ENCODE results near the gene CCL7. TPM values are rescaled to one million over a fixed set of nuclear protein-coding genes. Genes with fewer than 3 reads are reported as not detected.
"Not testable (repeated sequence)": the region's sequence is repeated elsewhere in the genome, so short reads cannot be mapped to it uniquely, and the experiment has no call there.

The CCL7 gene
- total RNA-seq (2012; rRNA removed): 1.1 and 1.3 TPM in 2 replicates

DNA sequence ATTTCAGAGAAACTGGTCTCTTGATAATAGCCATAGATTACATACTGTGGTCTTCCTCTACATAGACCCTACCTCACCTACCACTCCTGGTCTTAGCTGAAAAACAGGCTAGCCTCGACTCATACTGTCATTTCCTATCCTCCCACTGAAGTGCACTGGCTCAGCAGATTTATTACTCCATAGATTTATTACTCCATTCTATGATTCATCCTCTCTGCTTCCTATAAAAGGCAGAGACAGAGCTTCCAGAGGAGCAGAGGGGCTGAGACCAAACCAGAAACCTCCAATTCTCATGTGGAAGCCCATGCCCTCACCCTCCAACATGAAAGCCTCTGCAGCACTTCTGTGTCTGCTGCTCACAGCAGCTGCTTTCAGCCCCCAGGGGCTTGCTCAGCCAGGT is at the start of gene CCL7:
CCL7 (plus strand) TSS at position 253 of the 400 bp plus-strand sequence; CDS start at position 323, 70 bp downstream.
- H3K9me3 ChIP-seq (replicated peaks; ENCODE audit: low read length): no peaks in the 10 kb centered on the region
- no peak within 1 kb of the TSS for H3K4me2 ChIP-seq (ENCODE audit: low read length)
- H3K27me3 ChIP-seq (ENCODE audit: control insufficient read depth, insufficient read depth, low read length): no peaks in the 10 kb centered on the region
- H3K36me3 ChIP-seq (ENCODE audit: insufficient read depth, low read length): no peaks in the 10 kb centered on the region
- no peak within 1 kb of the TSS for H3K4me3 ChIP-seq (ENCODE audit: low read length)
- H3K9ac ChIP-seq (ENCODE audit: low read depth, low read length): no peak within 1 kb of the TSS
- no peaks in the 10 kb centered on the region for H3K4me1 ChIP-seq (ENCODE audit: control insufficient read depth, insufficient read depth, low read length)

DNA sequence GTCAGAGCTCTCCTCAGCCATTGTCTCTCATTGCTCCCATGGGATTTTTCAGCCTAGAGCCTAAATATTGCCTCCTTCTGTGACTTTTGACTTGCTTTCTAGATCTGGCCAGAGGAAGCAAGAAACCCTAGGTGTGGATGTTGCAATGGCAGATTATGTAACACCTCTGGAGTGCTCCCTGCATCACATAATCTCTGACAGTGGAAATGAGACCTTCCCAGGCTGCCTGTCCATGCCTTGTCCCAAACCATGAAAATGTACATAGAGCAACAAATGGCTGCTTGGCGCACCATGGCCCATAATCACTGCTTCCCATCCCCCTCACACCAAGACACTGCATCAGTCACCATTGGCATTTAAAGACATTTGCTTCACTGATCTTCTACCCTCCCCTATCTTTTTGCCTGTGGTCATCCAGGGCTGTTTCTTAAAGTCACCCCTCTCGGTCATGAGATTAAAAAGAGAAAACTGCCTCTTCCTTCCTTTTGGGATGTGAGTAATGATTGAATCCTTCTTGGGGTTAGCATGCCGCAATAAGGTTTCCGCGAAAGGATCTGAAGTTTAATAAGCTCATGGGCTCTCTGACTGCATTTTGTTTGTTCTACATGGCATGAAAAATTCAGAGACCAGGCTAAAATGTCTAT is 49.1 kb upstream of the CCL7 start:
- no peaks in the 10 kb centered on the region for H3K9me3 ChIP-seq (replicated peaks; ENCODE audit: low read length)
- H3K4me3 ChIP-seq (ENCODE audit: low read length): no peak overlapping the region
- H3K27me3 ChIP-seq (ENCODE audit: control insufficient read depth, insufficient read depth, low read length): no peaks in the 10 kb centered on the region
- no peak overlapping the region for H3K9ac ChIP-seq (ENCODE audit: low read depth, low read length)
- no peaks in the 10 kb centered on the region for H3K36me3 ChIP-seq (ENCODE audit: insufficient read depth, low read length)
- no peak overlapping the region for H3K4me2 ChIP-seq (ENCODE audit: low read length)
- H3K4me1 ChIP-seq (ENCODE audit: control insufficient read depth, insufficient read depth, low read length): no peaks in the 10 kb centered on the region

GRCh38 chr17:34221411-34221810 is 48.6 kb upstream of the CCL7 start:
- no peaks in the 10 kb centered on the region for H3K36me3 ChIP-seq (ENCODE audit: insufficient read depth, low read length)
- no peaks in the 10 kb centered on the region for H3K4me1 ChIP-seq (ENCODE audit: control insufficient read depth, insufficient read depth, low read length)
- no peaks in the 10 kb centered on the region for H3K27me3 ChIP-seq (ENCODE audit: control insufficient read depth, insufficient read depth, low read length)
- no peak overlapping the region for H3K9ac ChIP-seq (ENCODE audit: low read depth, low read length)
- H3K4me2 ChIP-seq (ENCODE audit: low read length): no peak overlapping the region
- H3K9me3 ChIP-seq (replicated peaks; ENCODE audit: low read length): no peaks in the 10 kb centered on the region
- H3K4me3 ChIP-seq (ENCODE audit: low read length): no peak overlapping the region

- no peaks in the 10 kb centered on the region for H3K27me3 ChIP-seq (ENCODE audit: control insufficient read depth, insufficient read depth, low read length)
- H3K4me2 ChIP-seq (ENCODE audit: low read length): no peak overlapping the region
- H3K4me3 ChIP-seq (ENCODE audit: low read length): no peak overlapping the region
These were observed 47.1 kb upstream of the CCL7 start for GRCh38 chr17:34222722-34223497.

GRCh38 chr17:34225046-34225445 is 45.0 kb upstream of the CCL7 start:
- Histone ChIP-seq H3K4me3 (ENCODE audit: low read length) (no peak overlapping the region), H3K36me3 (ENCODE audit: insufficient read depth, low read length) (no peaks in the 10 kb centered on the region), H3K4me2 (ENCODE audit: low read length) (no peak overlapping the region), H3K9me3 (replicated peaks; ENCODE audit: low read length) (peaks cover 2% of the 10 kb centered on the region), H3K27me3 (ENCODE audit: control insufficient read depth, insufficient read depth, low read length) (no peaks in the 10 kb centered on the region), H3K9ac (ENCODE audit: low read depth, low read length) (no peak overlapping the region), H3K4me1 (ENCODE audit: control insufficient read depth, insufficient read depth, low read length) (no peaks in the 10 kb centered on the region)

More at GRCh38 chr17:34222722-34223497, 47.1 kb upstream of the CCL7 start:
- Histone ChIP-seq H3K9ac (ENCODE audit: low read depth, low read length) (no peak overlapping the region), H3K36me3 (ENCODE audit: insufficient read depth, low read length) (no peaks in the 10 kb centered on the region), H3K9me3 (replicated peaks; ENCODE audit: low read length) (no peaks in the 10 kb centered on the region), H3K4me1 (ENCODE audit: control insufficient read depth, insufficient read depth, low read length) (no peaks in the 10 kb centered on the region)

DNA sequence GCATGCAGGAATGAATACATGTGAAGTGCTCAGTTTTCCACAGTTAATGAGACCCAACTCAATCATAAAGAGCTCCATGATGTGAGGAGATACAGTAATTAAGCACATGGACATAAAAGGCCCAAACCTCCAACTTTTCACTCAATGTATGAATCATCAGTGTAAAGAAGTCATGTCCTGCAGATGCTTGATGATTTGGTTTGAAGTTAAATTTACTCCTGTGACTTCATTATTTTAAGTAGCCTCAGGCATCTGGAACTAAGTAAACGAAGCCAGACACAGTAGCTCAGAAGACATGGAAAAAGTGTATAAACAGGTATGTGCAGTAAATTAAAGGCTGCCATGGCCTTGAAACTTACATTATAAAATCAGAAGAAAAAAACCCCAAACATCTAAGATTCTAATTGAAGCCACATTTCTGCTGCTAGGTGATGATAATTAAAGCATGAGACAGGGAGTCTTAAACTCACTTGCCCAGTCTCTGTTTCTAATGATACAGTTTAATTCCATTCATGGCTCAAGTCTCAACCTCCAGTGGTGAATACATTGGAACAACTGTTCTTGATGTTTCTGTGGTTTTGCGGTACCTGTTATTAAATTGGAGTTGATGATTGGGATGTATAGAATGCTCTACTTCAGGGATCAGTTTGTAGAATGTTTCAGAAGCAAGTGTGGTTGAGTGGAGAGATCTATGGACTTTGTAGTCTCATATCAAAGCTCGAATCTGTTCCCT is 43.8 kb upstream of the CCL7 start:
- H3K36me3 ChIP-seq (ENCODE audit: insufficient read depth, low read length): no peaks in the 10 kb centered on the region
- no peaks in the 10 kb centered on the region for H3K27me3 ChIP-seq (ENCODE audit: control insufficient read depth, insufficient read depth, low read length)
- no peak overlapping the region for H3K4me2 ChIP-seq (ENCODE audit: low read length)
- H3K9ac ChIP-seq (ENCODE audit: low read depth, low read length): no peak overlapping the region
- H3K9me3 ChIP-seq (replicated peaks; ENCODE audit: low read length): peaks cover 2% of the 10 kb centered on the region
- no peak overlapping the region for H3K4me3 ChIP-seq (ENCODE audit: low read length)
- H3K4me1 ChIP-seq (ENCODE audit: control insufficient read depth, insufficient read depth, low read length): no peaks in the 10 kb centered on the region

DNA sequence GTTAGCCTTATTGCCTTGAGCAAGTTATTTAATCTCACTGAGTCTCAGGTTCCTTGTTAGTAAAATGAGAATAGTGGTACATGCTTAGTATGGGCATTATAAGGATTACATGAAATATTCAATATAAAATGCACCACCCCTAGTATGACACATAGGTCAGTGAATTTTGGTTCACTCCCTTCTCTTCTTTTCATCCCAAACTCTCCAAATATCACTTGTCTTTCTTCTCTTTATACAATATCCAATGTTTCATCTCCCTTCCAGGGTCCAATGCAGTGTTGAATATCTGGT is 43.3 kb upstream of the CCL7 start:
- no peaks in the 10 kb centered on the region for H3K36me3 ChIP-seq (ENCODE audit: insufficient read depth, low read length)
- no peak overlapping the region for H3K4me3 ChIP-seq (ENCODE audit: low read length)
- H3K4me2 ChIP-seq (ENCODE audit: low read length): no peak overlapping the region
- H3K27me3 ChIP-seq (ENCODE audit: control insufficient read depth, insufficient read depth, low read length): no peaks in the 10 kb centered on the region
- no peak overlapping the region for H3K9ac ChIP-seq (ENCODE audit: low read depth, low read length)
- no peaks in the 10 kb centered on the region for H3K4me1 ChIP-seq (ENCODE audit: control insufficient read depth, insufficient read depth, low read length)
- peaks cover 2% of the 10 kb centered on the region for H3K9me3 ChIP-seq (replicated peaks; ENCODE audit: low read length)

DNA sequence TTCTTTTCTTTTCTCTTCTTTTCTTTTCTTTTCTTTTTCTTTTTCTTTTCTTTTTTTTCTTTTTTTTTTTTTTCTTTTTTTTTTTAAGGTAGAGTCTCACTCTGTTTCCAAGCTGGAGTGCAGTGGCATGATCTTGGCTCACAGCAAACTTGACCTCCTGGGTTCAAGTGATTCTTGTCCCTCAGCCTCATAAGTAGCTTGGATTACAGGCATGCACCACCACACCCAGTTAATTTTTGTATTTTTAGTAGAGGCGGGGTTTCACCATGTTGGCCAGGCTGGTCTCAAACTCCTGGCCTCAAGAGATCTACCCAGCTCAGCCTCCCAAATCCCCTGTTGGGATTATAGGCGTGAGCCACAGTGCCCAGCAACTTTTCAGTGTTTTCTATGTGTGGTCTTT is 42.7 kb upstream of the CCL7 start:
- H3K36me3 ChIP-seq (ENCODE audit: insufficient read depth, low read length); H3K9ac ChIP-seq (ENCODE audit: low read depth, low read length); H3K4me3 ChIP-seq (ENCODE audit: low read length); H3K27me3 ChIP-seq (ENCODE audit: control insufficient read depth, insufficient read depth, low read length); H3K4me1 ChIP-seq (ENCODE audit: control insufficient read depth, insufficient read depth, low read length); H3K4me2 ChIP-seq (ENCODE audit: low read length); H3K9me3 ChIP-seq (replicated peaks; ENCODE audit: low read length): not testable (repeated sequence)

- Histone ChIP-seq H3K36me3 (ENCODE audit: insufficient read depth, low read length) (no peaks in the 10 kb centered on the region), H3K9me3 (replicated peaks; ENCODE audit: low read length) (peaks cover 2% of the 10 kb centered on the region), H3K4me2 (ENCODE audit: low read length) (no peak overlapping the region), H3K4me3 (ENCODE audit: low read length) (no peak overlapping the region), H3K27me3 (ENCODE audit: control insufficient read depth, insufficient read depth, low read length) (no peaks in the 10 kb centered on the region), H3K9ac (ENCODE audit: low read depth, low read length) (no peak overlapping the region), H3K4me1 (ENCODE audit: control insufficient read depth, insufficient read depth, low read length) (no peaks in the 10 kb centered on the region)
These were observed 42.3 kb upstream of the CCL7 start for GRCh38 chr17:34227707-34228106.

DNA sequence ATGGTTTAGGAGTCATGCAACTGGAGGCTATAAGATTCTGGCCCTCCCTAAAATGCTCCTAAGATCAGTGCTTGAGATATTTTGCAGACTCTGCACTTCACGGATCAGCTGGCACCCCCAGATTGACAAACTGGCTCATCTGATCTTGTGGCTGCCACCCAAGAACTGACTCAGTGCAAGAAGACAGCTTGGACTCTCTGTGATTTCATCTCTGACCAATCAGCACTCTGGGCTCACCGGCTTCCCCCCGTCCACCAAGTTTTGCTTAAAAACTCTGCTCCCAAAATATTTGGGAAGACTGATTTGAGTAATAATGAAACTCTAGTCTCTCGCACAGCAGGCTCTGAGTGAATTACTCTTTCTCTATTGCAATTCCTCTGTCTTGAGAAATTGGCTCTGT is 41.2 kb upstream of the CCL7 start:
- Histone ChIP-seq H3K27me3 (ENCODE audit: control insufficient read depth, insufficient read depth, low read length) (no peaks in the 10 kb centered on the region), H3K4me1 (ENCODE audit: control insufficient read depth, insufficient read depth, low read length) (no peaks in the 10 kb centered on the region), H3K4me2 (ENCODE audit: low read length) (no peak overlapping the region), H3K9ac (ENCODE audit: low read depth, low read length) (no peak overlapping the region), H3K36me3 (ENCODE audit: insufficient read depth, low read length) (no peaks in the 10 kb centered on the region), H3K4me3 (ENCODE audit: low read length) (no peak overlapping the region), H3K9me3 (replicated peaks; ENCODE audit: low read length) (peaks cover 2% of the 10 kb centered on the region)

GRCh38 chr17:34230342-34230741 is 39.7 kb upstream of the CCL7 start:
- Histone ChIP-seq H3K4me2 (ENCODE audit: low read length) (no peak overlapping the region), H3K36me3 (ENCODE audit: insufficient read depth, low read length) (no peaks in the 10 kb centered on the region), H3K9me3 (replicated peaks; ENCODE audit: low read length) (peaks cover 2% of the 10 kb centered on the region), H3K27me3 (ENCODE audit: control insufficient read depth, insufficient read depth, low read length) (no peaks in the 10 kb centered on the region), H3K9ac (ENCODE audit: low read depth, low read length) (no peak overlapping the region), H3K4me3 (ENCODE audit: low read length) (no peak overlapping the region), H3K4me1 (ENCODE audit: control insufficient read depth, insufficient read depth, low read length) (no peaks in the 10 kb centered on the region)
